Keratinocyte (primary cell): ENCODE data around the gene CYP26C1.

Experiments used
- CTCF ChIP-seq, 3 experiments: IDR thresholded peaks in 1 of 3; conservative IDR thresholded peaks in 1 of 3; optimal IDR thresholded peaks in 1 of 3; 2 replicates in 2 of 3; 3 replicates in 1 of 3; pipeline versions ENCODE3 to v1.5.1; 2011; ENCODE audit warnings: low read length in 3 of 3, mild to moderate bottlenecking in 3 of 3, moderate library complexity in 2 of 3, control low read depth in 1 of 3, inconsistent platforms in 1 of 3; ENCODE audit not compliant: insufficient read depth in 2 of 3; ENCODE audit errors: extremely low read depth in 1 of 3
- EZH2 ChIP-seq: IDR thresholded peaks from one replicate; pipeline ENCODE4 v1.6.1; 2012; ENCODE audit warnings: inconsistent platforms, mild to moderate bottlenecking, low read length, moderate library complexity

DNA sequence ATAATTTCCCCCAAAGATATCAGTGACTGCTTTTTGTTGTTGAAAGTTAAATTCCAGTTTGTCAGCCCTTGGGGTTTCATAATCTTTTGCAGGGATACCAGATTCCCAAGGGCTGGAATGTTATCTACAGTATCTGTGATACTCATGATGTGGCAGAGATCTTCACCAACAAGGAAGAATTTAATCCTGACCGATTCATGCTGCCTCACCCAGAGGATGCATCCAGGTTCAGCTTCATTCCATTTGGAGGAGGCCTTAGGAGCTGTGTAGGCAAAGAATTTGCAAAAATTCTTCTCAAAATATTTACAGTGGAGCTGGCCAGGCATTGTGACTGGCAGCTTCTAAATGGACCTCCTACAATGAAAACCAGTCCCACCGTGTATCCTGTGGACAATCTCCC, 16.3 kb downstream of the CYP26C1 start:
- TF ChIP-seq CTCF (optimal IDR thresholded peaks at IDR 0.05 in 1 of 3, IDR thresholded peaks at IDR 0.05 in 1 of 3, conservative IDR thresholded peaks at IDR 0.05 in 1 of 3; ENCODE audit: extremely low read depth in 1 of 3, insufficient read depth in 2 of 3, low read length in 3 of 3) (no peak), EZH2 (no peak)
